GM18858 (cell line): ENCODE results near the gene SLC22A23.

Experiments used
- ATAC-seq: cut with Tn5 transposase; IDR thresholded peaks from one replicate; pipeline ENCODE4 v1.9.1; 2021; ENCODE audit not compliant: unreplicated experiment

The SLC22A23 gene

GRCh38 chr6:3289664-3290055 is 167.2 kb downstream of the SLC22A23 start:
- no peak for ATAC-seq

- ATAC-seq, result no peak
Measured at GRCh38 chr6:3288711-3289663, 167.9 kb downstream of the SLC22A23 start.

GRCh38 chr6:3287976-3288707 is 168.7 kb downstream of the SLC22A23 start:
- no peak for ATAC-seq

- ATAC-seq, result no peak
Measured at GRCh38 chr6:3287308-3287707, 169.5 kb downstream of the SLC22A23 start.

GRCh38 chr6:3286641-3287171 is 170.1 kb downstream of the SLC22A23 start:
- ATAC-seq, result no peak

- no peak for ATAC-seq
Measured at GRCh38 chr6:3285732-3286131, 171.1 kb downstream of the SLC22A23 start.

GRCh38 chr6:3285049-3285639 is 171.7 kb downstream of the SLC22A23 start:
- no peak for ATAC-seq

- no peak for ATAC-seq
Measured at GRCh38 chr6:3284436-3284876, 172.4 kb downstream of the SLC22A23 start.

- ATAC-seq, result no peak
Measured at GRCh38 chr6:3283641-3284435, 173.0 kb downstream of the SLC22A23 start.

- no peak for ATAC-seq
Measured at GRCh38 chr6:3283241-3283640, 173.6 kb downstream of the SLC22A23 start.

GRCh38 chr6:3282476-3283236 is 174.2 kb downstream of the SLC22A23 start:
- no peak for ATAC-seq

- no peak for ATAC-seq
Measured at GRCh38 chr6:3281631-3282475, 175.0 kb downstream of the SLC22A23 start.

GRCh38 chr6:3280866-3281465 is 175.9 kb downstream of the SLC22A23 start:
- ATAC-seq, result no peak

GRCh38 chr6:3280091-3280490 is 176.8 kb downstream of the SLC22A23 start:
- ATAC-seq, result no peak

GRCh38 chr6:3278691-3279090 is 178.2 kb downstream of the SLC22A23 start:
- no peak for ATAC-seq

- no peak for ATAC-seq
Measured at GRCh38 chr6:3277851-3278416, 178.9 kb downstream of the SLC22A23 start.

- no peak for ATAC-seq
Measured at GRCh38 chr6:3277251-3277650, 179.6 kb downstream of the SLC22A23 start.
